HS-5 (cell line): ENCODE results near the gene AFF3.
"Not testable (repeated sequence)": the region's sequence is repeated elsewhere in the genome, so short reads cannot be mapped to it uniquely, and the experiment has no call there.

Experiments
- DNase-seq: peaks from one replicate; pipeline ENCODE4 v3.0.0-alpha.2; 2012; ENCODE audit warnings: low read depth

The AFF3 gene

DNA sequence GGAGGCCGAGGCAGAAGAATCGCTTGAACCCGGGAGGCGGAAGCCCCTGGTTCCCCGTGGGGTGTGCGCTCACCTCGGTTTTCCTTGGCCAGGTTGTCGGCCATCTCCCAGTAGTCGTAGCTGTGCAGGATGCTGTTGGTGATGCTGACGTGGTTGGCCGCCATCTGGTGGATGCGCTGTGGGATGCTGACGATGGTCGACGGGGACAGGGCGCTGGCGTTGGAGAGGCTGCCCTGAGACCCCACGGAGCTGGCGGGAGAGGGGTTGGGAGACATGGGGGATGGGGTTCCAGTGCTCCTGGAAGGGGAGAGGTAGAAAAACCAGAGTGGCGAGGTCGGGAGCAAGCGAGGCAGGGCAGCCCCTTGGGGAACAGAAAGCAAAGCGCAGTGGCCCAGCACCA, 588.2 kb downstream of the AFF3 start:
- no peak for DNase-seq

- no peak for DNase-seq
These were observed 589.9 kb downstream of the AFF3 start for GRCh38 chr2:99552529-99552928.

DNA sequence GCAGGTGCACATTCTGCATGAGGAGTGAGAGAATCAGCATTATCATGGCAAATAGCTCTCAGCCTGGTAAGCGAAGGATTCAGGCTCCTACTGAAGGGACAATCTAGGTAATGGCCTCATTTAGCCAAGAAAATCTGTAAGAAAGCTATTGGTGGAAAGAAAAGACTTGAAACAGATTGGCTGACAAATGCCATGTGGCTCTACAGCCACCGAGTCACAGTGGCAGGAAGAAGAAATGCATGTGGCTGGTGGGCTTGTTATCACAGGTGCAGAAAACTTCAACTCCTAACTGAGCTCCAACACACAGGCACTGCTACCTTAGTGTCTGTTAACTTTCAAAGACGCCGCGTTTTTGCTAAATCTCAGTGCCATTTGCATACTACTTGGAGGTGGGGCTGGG, 592.0 kb downstream of the AFF3 start:
- no peak for DNase-seq

- DNase-seq = no peak
These were observed 596.8 kb downstream of the AFF3 start for GRCh38 chr2:99545604-99546003.

DNA sequence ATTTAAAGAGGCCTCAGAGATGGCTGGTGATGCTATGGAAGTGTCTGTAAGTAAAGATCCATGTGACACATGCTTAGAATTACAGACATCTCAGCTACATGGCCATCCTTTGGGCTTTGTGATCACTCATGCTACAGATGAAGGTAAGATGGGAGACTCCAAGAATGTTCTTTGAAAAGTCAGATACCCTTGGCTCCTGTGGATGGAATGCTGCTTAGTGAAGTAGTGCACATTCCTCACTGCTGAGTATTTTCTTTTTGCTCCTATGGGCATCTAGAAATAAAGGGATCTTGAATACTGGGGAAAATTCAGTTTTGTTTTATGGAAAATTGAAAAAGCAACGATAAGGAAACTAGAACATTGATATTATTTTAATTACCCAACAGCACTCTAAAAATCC, 597.3 kb downstream of the AFF3 start:
- DNase-seq = peak; percentile 50

- no peak for DNase-seq
These were observed 597.8 kb downstream of the AFF3 start for GRCh38 chr2:99544608-99545007.

- DNase-seq = no peak
These were observed 599.1 kb downstream of the AFF3 start for GRCh38 chr2:99543247-99543646.

DNA sequence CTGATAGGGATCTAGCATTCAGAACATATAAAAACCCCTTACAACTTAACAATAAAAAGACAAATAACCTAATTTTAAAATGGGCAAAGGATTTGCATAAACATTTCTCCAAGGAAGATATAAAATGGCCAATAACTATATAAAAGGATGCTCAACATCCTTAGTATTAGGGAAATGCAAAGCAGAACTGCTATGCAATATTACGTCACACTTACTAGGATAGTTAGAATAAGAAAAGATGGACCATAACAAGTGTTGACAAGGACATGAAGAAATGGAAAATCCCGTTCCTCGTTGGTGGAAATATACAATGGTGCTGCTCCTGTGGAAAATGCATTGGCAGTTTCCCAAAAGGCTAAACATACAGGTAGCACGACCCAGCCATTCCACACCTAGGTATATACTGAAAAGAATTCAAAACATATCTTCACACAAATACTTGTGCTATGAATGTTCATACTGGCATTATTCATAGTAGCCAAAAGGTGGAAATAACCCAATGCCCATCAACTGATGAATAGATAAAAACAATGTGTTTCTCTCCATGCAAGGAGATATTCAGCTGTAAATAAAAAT, 604.4 kb downstream of the AFF3 start:
- no peak for DNase-seq

DNA sequence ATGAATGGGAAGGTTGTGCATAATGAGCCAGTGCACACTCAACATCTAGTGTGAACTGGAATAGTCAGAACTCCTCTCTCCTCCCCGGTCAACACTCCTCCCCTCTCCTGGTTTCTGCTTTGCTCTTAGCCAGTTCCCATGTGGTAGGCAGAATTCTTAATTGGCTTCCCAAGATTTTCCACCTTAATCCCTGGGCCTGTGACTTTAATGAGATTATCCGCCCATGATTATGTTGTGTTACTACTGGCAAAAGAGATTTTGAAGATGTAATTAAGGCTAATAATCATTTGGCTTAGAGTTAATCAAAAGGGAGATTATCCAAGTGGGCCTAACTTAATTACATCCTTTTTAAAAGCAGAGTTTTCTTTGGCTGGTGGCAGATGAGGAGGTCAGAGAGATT, 618.3 kb downstream of the AFF3 start:
- no peak for DNase-seq

- DNase-seq = no peak
These were observed 620.2 kb downstream of the AFF3 start for GRCh38 chr2:99522157-99522556.

- DNase-seq = peak; percentile 58
These were observed 621.6 kb downstream of the AFF3 start for GRCh38 chr2:99520813-99521212.

- no peak for DNase-seq
These were observed 622.2 kb downstream of the AFF3 start for GRCh38 chr2:99520195-99520594.

- no peak for DNase-seq
These were observed 628.0 kb downstream of the AFF3 start for GRCh38 chr2:99514357-99514756.

DNA sequence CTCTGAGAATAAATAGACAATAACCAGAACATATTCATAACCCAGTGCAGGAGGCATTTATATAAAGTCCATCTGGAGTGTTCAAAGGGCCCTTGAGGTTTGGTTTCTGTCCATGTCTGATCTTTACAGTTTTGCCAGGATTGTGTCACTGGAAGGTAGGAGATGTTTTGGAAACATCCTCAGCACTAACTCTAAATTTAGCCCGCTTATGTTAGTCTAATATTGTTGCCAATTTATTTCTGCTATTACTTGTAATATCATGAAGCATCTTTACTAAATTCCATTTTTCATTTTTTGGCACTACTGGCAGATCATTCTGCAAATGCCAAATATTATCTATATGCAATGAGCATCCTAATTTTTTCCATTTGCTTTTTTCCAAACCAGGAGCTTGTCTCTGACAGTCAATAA, 630.2 kb downstream of the AFF3 start:
- no peak for DNase-seq

GRCh38 chr2:99509387-99509786, 633.0 kb downstream of the AFF3 start:
- no peak for DNase-seq

DNA sequence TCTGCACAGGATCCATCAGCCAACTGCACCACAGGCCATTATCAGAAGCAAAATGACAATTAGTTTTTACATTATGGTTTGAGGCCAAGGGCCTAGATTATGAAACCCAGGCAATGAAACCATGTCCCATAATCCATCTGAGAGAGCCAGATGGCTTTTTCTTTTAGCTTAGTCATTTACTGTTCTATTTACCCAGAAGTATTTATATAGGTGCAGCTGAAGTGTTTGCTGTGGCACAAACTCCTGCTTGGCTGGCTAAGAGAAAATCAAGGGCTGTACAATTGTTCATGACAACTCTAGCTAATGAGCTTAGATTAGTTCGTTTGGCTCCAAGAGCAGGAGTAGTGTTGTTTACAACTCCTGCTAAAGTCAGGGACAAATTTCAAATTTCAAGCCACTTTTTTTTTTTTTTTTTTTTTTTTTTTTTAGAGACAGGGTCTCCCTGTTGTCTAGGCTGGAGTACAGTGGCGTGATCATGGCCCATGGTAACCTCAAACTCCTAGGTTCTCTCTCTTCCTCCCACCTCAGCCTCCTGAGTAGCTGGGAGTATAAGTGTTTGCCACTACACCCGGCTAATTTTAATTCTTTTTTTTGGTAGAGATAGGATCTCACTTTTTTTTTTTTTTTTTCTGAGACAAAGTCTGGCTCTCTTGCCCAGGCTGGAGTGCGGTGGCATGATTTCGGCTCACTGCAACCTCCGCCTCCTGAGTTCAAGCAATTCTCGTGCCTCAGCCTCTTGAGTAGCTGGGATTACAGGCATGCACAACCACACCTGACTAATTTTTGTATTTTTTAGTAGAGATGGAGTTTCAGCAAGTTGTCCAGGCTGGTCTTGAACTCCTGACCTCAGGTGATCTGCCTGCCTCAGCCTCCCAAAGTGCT, 634.2 kb downstream of the AFF3 start:
- no peak for DNase-seq

- DNase-seq = no peak
These were observed 637.4 kb downstream of the AFF3 start for GRCh38 chr2:99504844-99505584.

DNA sequence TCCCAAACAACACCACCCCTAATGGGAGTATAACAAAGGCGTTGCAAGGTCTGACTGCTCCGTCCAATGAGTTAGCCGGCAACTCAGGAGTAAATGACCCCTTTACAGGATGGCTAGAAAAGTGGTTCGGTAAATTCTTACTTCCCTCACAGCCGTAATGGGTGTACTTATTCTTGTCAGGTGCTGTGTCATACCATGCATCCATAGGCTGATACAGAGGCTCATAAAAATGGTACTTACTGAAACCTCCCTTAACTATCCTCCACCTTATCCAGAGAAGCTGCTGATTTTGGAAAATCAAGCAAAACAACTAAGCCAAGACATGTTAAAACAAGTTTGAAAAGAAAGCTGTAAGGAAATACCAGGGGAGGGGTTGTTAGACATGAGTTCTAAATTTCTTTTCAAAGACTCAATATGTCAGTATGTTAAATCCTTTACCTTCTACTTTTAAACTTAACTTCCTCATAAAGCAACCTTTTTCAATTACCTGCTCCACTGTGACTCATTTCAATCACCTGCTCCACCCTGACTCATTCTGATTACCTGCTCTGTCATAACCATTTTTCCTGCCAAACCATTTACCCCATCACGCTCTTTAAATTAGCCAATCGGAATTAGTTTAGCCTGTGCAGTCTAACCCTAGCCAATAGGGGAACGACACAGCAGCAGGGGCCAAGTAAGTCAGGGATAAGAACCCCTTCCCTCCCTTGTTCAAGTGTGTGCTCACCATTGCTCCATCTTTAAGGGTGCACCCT, 638.6 kb downstream of the AFF3 start:
- not testable (repeated sequence) for DNase-seq

DNA sequence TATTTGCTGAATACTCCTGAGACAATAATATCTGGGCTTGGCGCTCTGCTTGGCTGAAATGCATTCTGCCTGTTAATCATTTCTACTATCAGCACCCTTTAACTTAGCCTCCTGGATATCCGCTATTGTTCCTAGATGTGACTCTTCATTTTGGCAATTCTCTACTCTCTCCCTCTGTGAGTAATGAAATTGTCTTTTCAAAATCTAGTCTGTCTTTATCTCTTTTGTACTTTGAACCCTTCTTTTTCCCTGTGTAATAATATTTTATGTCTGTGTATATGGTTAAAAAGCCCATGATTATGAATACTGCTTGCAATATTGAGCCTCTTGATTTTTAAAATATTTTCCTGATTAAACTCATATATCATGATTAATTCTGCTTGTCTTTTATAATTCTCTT, 646.4 kb downstream of the AFF3 start:
- DNase-seq = no peak
